Activated CD4-positive, CD25-positive, alpha-beta regulatory T cell treated with anti-CD3 and anti-CD28 coated beads, Interleukin-2, amount 50 U/mL, for 16 hours (primary cell): ENCODE results near the gene GOLGA6L10.
A peak's percentile ranks its signal among the peaks of the same experiment; 100 is the strongest.
"Not testable (repeated sequence)": the region's sequence is repeated elsewhere in the genome, so short reads cannot be mapped to it uniquely, and the experiment has no call there.

Source experiments
- DNase-seq: peaks from one replicate; pipeline ENCODE4 v3.0.0-alpha.2; 2020; ENCODE audit warnings: low read depth, low spot score

The GOLGA6L10 gene, protein sequence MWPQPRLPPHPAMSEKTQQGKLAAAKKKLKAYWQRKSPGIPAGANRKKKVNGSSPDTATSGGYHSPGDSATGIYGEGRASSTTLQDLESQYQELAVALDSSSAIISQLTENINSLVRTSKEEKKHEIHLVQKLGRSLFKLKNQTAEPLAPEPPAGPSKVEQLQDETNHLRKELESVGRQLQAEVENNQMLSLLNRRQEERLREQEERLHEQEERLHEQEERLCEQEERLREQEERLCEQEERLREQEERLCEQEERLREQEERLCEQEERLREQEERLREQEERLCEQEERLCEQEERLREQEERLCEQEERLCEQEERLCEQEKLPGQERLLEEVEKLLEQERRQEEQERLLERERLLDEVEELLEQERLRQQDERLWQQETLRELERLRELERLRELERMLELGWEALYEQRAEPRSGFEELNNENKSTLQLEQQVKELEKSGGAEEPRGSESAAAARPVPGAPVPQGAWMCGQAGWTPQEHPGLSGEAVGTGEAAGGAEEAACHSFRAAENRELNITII

DNA sequence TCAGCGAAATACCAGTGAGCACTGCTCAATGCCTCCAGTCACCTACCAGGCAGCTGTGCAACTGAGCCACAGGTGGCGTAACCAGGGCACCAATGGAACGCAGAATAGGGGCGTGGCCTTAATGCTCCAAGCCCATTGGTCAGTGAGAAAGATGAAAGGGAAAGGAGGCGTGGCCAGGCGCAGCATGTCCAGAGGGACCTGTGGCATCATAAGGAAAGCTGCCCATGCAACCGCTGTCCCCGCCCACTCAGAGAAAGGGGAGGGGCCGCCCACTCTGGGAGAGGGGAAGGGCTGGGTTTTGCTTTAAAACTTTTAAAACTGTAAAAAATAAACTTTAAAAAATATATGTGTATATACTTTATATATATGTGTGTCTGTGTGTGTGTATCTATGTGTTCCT lies at the start of gene GOLGA6L10:
GOLGA6L10 (minus strand) TSS at position 101 of the 400 bp plus-strand sequence; CDS start at position 1, 100 bp downstream.
- DNase-seq = not testable (repeated sequence)

DNA sequence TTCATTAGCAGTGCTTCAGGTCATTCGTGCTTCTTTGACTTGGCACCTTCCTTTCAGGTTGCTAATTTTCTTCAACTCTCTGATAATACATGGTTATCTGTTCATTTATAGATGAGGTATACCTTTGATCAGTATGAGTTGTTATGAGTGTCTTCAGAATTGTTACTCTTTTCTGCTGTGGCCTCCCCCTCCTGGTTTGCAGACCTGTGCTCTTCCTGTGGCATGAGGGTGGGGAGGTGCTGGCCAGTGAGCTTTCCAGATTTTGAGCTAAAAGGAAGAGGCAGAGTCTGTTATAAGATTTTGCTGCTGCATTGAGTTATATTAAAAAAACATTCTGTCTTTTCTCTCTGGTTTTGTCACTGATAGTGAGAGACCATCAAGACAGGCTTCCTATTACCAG lies 49.5 kb upstream of the GOLGA6L10 start:
- DNase-seq = no peak

DNA sequence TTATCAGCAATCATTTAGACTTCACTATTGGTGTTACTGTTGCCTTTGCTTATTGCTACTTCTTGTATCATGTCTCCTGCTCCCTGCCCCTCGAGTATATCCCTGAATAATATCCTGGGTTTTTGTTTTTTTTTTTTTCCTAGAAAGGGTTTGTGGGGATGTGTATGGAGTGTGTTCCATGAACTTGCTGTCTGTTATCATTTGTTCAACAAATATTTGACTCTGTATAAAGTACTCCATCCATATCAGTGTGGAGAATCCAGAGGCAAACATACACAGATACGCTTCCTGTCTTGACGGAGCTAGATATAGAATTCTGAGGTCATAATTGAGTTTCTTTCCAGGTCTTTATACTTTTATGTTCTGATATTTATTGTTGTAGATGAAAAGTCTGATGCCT lies 48.5 kb upstream of the GOLGA6L10 start:
- no peak for DNase-seq

DNA sequence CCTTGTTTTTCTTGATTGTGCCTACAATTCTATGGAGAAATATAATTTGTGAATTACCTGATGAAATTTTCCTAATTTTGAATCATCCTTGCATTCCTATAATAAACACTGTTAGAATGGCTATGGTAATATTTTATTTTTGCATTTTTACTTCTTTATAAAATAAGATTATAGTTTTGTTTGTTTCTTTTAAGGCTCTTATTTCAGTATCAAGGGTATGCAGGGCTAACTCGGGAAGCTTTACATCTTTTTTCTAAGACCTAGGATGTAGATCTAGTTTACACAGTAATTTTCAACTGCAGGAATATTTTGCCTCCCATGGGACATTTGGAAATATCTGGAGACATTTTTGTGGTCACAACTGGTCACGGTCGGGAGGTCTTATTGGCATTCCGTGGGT lies 46.5 kb upstream of the GOLGA6L10 start:
- DNase-seq = not testable (repeated sequence)

DNA sequence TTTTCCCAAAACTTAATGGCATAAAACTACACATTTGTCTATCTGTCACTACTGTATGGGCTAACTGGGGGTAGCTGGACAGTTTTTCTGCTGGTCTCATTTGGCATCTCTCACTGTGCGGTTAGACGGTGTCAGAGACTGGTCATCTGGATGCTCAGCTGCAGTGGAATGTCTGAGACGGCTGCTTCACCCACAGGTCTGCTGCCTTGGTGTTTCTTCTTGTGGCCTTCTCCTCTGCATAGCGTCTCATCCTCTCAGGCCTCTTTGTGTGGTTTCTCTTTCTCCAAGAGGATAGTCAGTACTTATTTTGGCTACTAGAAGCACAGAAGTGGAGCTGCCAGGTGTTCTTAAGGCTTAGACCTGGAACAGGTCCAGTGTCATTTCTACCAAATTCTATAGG lies 44.4 kb upstream of the GOLGA6L10 start:
- no peak for DNase-seq

DNA sequence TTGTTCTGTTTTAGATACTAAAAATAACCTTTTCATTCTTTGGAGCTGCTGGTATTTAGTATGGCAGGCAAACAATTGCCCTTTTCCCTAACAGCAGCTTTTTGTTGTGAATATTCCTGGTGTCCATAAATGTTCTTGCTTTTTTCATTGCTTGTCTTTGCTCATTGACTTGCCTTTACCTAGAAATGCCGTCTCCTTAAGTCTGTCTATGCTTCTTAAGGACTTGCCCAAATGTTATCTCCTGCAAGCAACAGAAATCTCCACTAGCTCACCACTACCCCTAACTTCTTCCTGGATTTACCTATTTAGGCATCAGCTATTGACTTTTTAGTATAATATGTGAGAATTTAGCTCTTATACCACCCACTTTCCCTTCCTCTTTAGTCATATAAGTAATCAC lies 42.8 kb upstream of the GOLGA6L10 start:
- not testable (repeated sequence) for DNase-seq

DNA sequence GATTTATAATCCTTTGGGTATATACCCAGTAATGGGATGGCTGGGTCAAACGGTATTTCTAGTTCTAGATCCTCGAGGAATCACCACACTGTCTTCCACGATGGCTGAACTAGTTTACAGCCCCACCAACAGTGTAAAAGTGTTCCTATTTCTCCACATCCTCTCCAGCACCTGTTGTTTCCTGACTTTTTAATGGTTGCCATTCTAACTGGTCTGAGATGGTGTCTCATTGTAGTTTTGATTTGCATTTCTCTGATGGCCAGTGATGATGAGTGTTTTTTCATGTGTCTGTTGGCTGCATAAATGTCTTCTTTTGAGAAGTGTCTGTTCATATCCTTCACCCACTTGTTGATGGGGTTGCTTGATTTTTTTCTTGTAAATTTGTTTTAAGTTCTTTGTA lies 40.9 kb upstream of the GOLGA6L10 start:
- not testable (repeated sequence) for DNase-seq

DNA sequence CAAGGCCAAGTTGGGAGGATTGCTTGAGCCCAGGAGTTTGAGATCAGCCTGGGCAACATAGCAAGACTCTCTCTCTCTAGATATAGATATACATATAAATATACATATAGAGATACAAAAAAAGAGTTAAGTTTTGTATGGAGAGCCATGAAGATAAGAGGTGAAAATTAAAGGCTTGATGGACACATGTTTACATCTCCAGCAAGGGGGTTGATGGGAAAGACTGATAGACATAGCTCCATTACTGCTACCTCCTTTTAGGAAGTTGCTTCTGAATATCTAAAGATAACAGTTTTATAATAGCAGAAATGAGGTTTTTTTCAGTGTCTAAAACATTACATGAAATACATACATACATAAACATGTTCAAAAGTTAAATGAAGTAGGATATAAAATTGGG lies 37.9 kb upstream of the GOLGA6L10 start:
- not testable (repeated sequence) for DNase-seq

DNA sequence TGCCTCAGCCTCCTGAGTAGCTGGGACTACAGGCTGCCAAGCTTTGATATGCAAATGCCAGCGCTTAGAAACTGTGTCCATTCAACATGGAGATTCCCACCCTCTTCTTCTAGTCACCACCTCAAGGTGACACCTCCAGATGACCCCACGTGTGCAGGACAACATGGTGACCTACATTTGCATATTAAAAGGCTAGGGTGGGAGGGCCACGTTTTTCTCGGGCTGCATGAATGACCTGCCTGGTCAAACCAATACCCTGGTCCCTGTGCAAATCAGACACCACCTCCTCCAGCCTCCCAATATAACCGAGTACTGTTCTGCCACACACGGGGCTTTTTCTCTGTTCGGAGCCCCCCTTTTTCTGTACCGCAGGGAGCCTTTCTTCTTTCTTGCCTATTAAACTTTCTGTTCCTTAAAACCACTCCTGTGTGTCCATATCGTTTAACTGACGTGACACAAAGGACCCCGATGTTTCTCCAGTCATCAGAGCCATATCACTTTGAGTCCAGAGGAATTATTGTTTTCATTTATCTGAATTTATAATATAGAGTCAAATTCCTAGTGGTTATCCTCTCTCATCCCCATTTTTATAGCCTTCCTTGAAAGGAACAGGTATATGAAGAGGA lies 32.2 kb upstream of the GOLGA6L10 start:
- DNase-seq = not testable (repeated sequence)

DNA sequence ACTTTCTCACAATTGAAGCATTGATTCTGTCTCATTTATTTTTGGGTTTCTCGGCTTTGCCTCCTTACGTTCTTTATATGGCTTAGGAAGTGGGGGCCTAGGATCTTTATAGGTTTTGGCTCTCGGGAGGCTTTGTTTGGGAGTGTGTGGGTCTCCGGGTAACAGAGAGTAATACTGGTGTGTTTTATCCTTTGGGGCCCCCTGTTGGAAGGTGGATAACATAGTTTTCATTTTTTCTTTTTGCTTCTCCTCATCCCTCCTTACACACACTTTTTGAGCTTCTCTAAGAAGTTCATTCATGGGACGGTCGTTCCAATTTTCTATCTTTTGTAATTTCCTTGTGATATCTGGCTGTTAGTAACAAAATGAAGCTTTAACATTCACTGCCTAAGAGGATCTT lies 30.3 kb upstream of the GOLGA6L10 start:
- not testable (repeated sequence) for DNase-seq

DNA sequence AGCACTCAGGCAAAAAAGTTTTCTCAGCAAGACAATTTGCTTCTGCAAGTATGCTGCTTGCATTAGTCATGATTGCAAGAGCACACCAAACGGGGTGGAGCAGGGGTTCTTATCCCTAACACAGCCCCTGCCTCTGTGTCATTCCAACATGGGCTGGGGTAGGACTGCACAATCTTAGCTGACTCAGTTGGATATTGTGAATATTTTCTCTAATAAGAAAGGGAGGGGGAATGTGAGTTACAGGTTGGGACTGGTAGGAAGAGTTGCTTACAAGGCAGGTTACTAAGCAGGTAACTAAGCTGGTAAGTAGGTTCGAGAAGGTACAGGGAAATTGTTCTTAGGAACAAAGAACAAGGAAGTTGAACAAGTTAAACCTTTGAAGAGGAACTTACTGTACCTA lies 24.4 kb upstream of the GOLGA6L10 start:
- DNase-seq = not testable (repeated sequence)

DNA sequence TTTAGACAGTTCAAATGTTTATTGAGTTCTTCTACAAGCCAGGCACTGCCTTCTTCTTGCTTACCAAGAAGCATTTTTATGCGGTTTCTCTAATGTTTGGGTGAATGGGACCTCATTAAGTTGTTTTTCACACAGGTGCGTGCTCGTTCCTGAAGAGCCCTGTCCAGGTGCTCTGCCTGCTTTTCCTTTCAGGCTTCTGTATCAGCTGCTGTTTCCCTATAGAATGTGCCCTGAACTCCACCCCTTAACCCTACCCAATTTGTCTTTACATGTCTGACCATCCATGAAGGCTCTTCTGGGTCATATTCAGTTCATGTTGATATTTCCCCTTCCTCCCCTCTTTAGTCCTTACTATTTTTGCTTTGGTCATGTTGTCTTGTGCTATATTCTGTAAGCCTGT lies 22.4 kb upstream of the GOLGA6L10 start:
- DNase-seq = no peak

DNA sequence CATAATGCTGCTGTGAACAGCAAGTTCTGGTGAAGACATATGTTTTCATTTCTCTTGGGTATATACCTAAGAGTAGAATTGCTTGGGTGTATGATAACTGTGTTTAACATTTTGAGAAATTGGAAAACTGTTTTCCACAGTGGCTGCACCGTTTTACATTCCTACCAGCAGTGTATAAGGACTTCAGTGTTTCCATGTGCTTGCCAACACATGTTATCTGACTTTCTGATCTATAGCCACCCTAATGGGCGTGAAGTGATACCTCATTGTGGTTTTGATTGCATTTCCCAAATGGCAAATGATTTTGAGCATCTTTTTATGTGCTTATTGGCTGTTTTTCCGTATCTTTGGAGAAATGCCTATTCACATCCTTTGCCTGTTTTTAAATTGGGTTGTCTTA lies 18.5 kb upstream of the GOLGA6L10 start:
- DNase-seq = not testable (repeated sequence)

DNA sequence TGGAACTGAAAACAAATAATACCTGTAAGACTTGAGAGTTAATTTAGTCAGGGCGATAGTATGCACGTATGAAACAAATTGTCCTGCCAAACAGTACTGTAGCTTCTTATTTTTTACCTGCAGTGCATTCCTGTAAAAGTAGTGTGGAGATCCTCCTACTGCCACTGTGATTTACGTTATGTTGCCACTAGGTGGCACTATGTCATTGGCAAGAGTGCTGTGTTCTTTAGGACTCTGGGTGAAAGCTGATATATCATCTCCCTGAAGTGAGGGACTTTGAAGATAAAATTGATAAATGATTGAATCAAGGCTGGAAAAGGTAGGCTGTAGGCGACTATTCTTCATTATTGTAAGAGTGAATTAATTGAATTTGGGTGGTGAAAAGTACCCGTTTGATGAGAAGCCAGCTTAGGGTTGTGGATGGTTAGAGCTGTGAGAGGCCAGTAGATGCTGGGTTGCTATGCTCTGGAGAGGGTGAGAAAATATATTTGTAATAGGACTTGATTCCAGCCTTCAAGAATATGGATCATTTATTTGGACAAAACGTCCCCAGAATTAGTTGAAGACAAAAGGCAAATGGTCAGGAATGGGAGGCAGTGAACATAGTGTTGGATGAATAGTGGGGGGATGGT lies 16.5 kb upstream of the GOLGA6L10 start:
- DNase-seq = peak; percentile 13

DNA sequence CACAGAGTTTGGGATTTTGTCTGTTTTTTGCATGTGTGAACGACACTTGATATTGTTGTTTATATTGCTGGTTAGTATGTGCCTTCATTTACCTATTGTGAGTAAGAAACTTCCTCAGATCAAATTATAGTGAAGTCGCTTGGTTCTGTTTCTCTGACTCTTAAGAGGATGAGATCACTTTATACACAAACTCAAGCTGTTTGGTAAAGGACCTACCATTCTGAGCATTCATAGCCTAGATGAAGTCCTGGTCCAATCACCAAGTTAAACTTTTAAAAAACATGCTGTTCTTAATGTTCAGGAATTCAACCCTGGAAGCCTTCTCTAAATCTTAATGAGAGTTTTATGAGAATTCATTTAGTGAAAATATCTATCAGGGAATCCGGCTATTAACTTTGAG lies 15.3 kb upstream of the GOLGA6L10 start:
- not testable (repeated sequence) for DNase-seq

DNA sequence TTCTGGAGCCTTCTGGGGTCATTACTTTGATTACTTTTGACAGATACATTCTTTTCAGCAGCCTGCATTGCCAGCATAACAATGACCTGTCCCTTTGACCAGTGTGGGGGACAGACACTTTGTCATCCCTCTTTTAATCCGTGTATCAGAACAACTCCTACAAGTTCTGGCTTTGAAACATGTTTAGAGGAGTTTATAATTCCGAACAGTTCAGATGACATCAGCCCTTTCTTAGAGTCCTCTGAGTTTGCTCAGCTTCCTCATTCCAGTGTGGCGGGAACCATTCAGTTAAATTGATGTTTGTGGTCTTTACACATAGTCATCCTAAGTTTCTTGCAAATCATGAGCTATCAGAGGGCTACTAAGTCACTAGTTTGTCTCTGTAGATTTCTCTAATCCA lies 13.5 kb upstream of the GOLGA6L10 start:
- DNase-seq = not testable (repeated sequence)

DNA sequence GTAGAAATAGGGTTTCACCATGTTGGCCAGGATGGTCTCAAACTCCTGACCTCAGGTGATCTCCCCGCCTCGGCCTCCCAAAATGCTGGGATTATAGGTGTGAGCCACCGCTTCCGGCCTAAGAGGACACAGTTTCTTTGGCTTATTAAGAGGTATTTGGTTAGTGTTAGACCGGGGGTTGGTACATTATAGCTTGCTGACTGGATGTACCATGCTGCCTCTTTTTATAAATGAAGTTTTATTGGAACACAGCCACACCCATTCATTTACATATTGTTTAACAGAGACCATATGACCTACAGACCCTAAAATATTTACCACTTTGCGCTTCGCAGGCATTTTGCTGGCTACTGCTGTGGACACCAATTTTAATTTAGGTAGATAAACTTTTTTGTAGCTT lies 11.3 kb upstream of the GOLGA6L10 start:
- not testable (repeated sequence) for DNase-seq

DNA sequence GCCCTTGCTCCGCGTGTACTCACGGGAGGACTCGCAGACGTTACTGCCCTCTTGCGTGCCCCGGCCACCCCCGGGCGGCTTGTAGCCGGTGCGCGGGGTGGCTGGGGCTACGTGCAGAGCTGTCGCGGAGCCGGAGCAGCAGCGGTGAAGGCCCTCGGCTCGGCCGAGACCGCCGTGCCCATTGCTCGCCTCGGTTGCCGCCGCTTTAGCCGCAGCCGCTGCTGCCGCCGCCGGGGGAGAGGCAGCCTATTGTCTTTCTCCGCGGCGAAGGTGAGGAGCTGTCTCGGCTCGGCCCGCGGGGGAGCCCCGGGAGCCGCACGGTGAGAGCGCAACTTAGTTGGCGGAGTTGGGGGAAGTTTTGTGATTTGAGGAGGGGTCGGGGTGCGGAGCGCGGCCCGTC lies 5.8 kb upstream of the GOLGA6L10 start:
- not testable (repeated sequence) for DNase-seq

DNA sequence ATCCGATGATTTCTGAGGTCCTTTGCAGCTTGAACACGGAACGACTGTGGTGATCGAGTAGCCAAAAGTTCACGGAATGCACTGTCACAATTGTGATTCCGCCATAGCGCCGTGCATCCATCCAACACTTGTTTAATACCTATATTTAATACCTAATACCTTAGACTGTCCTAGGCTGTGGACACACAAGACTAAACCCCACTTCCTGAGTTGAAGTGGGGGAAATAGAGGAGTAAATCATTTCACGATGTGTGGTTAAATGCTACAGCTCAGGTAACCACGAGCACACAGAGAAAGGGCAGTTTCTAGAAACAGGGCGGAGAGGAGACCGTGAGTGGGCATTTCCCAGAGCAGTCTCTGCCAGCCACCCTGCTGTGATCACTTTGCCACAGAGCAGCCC lies 5.3 kb upstream of the GOLGA6L10 start:
- not testable (repeated sequence) for DNase-seq

DNA sequence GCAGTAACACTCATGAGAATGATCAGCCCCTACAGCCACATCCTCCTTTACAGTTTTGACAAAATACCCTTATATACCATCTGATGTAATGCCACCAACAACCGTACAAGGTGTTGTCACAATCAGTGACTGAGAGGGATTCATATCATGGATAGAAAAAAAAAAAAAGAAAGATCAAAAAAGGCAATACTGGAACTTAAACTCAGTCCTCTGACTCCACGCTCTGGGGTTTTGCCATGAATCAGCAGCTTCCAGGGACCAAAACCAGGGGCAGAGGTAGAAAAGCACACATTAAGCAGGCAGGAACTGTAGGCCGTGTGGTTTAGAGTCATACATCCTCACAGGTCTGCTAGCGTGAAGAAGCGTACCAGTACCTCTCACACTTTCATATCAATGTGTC lies 1.6 kb downstream of the GOLGA6L10 start:
- DNase-seq = not testable (repeated sequence)

DNA sequence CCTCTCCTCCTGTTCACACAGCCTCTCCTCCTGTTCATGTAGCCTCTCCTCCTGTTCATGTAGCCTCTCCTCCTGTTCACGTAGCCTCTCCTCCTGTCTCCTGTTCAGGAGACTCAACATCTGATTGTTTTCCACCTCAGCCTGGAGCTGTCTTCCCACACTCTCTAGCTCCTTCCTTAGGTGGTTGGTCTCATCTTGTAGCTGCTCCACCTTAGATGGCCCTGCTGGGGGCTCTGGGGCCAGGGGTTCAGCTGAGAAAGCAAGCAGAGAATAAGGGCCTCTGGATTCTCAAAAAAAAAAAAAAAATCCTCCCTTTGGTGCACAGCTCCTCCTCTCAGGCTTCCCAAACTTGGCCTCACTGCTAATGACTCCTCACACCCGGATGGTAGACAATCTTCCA lies 4.1 kb downstream of the GOLGA6L10 start:
- not testable (repeated sequence) for DNase-seq

DNA sequence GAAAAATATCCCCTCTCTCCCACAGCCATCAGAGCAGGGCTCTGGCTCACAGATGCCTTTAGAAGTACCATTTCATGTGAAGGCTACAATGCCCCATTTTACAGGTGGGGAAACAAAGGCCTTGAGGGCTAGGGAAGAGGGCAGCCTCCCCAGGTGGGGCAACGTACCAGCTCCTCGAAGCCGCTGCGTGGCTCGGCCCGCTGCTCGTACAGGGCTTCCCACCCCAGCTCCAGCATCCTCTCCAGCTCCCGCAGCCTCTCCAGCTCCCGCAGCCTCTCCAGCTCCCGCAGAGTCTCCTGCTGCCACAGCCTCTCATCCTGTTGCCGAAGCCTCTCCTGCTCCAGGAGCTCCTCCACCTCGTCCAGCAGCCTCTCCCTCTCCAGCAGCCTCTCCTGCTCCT lies 4.9 kb downstream of the GOLGA6L10 start:
- DNase-seq = not testable (repeated sequence)
